OCI-LY7 (cell line): ENCODE results near the gene USP15. TPM values are rescaled to one million over a fixed set of nuclear protein-coding genes. Genes with fewer than 3 reads are reported as not detected.
"Not testable (repeated sequence)": the region's sequence is repeated elsewhere in the genome, so short reads cannot be mapped to it uniquely, and the experiment has no call there.

Experiments used
- BruUV-seq: library from RNA; stranded (reverse); fragments of 400-500 nt; replicated peaks from 2 replicates; lab custom pipeline; 2021; lab: Mats Ljungman, UMichigan
- CTCF ChIA-PET: fragments of 300-600 bp; sonication (Branson Sonifier 250); formaldehyde crosslinking; loops from one replicate; lab custom pipeline; 2022; ENCODE audit warnings: antibody characterized with exemption; ENCODE audit not compliant: unreplicated experiment; lab: Charles Lee
- POLR2A ChIA-PET: fragments of 300-600 bp; sonication (Branson Sonifier 250); formaldehyde crosslinking; loops from one replicate; lab custom pipeline; 2022; ENCODE audit warnings: antibody characterized with exemption; lab: Charles Lee
- DNase-seq: peaks from one replicate; pipeline ENCODE4 v3.0.0-alpha.2; 2015; ENCODE audit warnings: low spot score
- H2AFZ ChIP-seq: fragments of 200-600 bp; sonication (generic), shearing (Covaris generic); 2 replicates; pipeline ENCODE4 v1.6.1; 2014; ENCODE audit warnings: mild to moderate bottlenecking, antibody characterized with exemption, low read length, moderate library complexity
- H3K27ac ChIP-seq: fragments of 200-600 bp; sonication (generic); 2 replicates; pipeline ENCODE4 v1.5.1; 2014; ENCODE audit warnings: mixed run types, low read depth, mild to moderate bottlenecking, moderate library complexity, low read length, inconsistent platforms; ENCODE audit not compliant: poor library complexity, severe bottlenecking
- H3K36me3 ChIP-seq: fragments of 200-600 bp; sonication (generic); 2 replicates; pipeline ENCODE4 v1.6.1; 2014; ENCODE audit warnings: mild to moderate bottlenecking, antibody characterized with exemption, low read length, moderate library complexity, mixed read lengths; ENCODE audit not compliant: insufficient read depth
- H3K4me1 ChIP-seq: fragments of 200-600 bp; sonication (generic); 2 replicates; pipeline ENCODE4 v1.5.1; 2014; ENCODE audit warnings: mild to moderate bottlenecking, low read length; ENCODE audit not compliant: insufficient read depth, poor library complexity, severe bottlenecking
- H3K4me2 ChIP-seq: fragments of 200-600 bp; sonication (generic); 2 replicates; pipeline ENCODE4 v1.6.1; 2014; ENCODE audit warnings: mild to moderate bottlenecking, low read length
- H3K4me3 ChIP-seq: fragments of 200-600 bp; sonication (generic); 2 replicates; pipeline ENCODE4 v1.5.1; 2014; ENCODE audit warnings: mild to moderate bottlenecking, low read depth, low read length; ENCODE audit not compliant: poor library complexity, severe bottlenecking
- H3K79me2 ChIP-seq: fragments of 200-600 bp; sonication (generic); 2 replicates; pipeline ENCODE4 v1.6.1; 2016; ENCODE audit warnings: low read depth, mild to moderate bottlenecking, low read length, moderate library complexity, mixed read lengths; ENCODE audit not compliant: insufficient read depth
- H3K9me2 ChIP-seq: fragments of 200-600 bp; sonication (generic); 2 replicates; pipeline ENCODE4 v1.6.1; 2016; ENCODE audit warnings: mild to moderate bottlenecking, low read length, mixed read lengths; ENCODE audit not compliant: insufficient read depth
- H3K9me3 ChIP-seq: fragments of 200-600 bp; sonication (generic); 2 replicates; pipeline ENCODE4 v1.6.1; 2014; ENCODE audit warnings: mild to moderate bottlenecking, mixed run types, low read length, mixed read lengths
- H4K20me1 ChIP-seq: fragments of 200-600 bp; sonication (generic); 2 replicates; pipeline ENCODE4 v1.6.1; 2014; ENCODE audit warnings: mild to moderate bottlenecking, antibody characterized with exemption, low read length, moderate library complexity, mixed read lengths; ENCODE audit not compliant: insufficient read depth
- CTCF ChIP-seq: fragments of 200-600 bp; sonication (generic); conservative IDR thresholded peaks from 2 replicates; pipeline ENCODE4 v1.5.1; 2014; ENCODE audit warnings: mild to moderate bottlenecking, antibody characterized with exemption, low read length, moderate library complexity, mixed read lengths
- EZH2phosphoT487 ChIP-seq: fragments of 200-600 bp; sonication (generic); IDR thresholded peaks from 2 replicates; pipeline ENCODE4 v1.6.1; 2018; ENCODE audit warnings: low read depth, borderline replicate concordance, mild to moderate bottlenecking, mixed run types, antibody characterized with exemption, low read length, moderate library complexity, mixed read lengths
- intact Hi-C: fragments of 100-400 bp; cut with micrococcal nuclease; formaldehyde crosslinking; loops from one replicate; pipeline ENCODE4 v1.10.0; 2022; ENCODE audit not compliant: unreplicated experiment
- total RNA-seq, 2 experiments: library from RNA; depleted of rRNA in 1 of 2; stranded (reverse); fragments of >200 nt in 1 of 2; shearing (Covaris generic) in 1 of 2; gene quantifications; 2 replicates each; pipeline ENCODE4 v1.2.3, GENCODE V29; 2014 to 2022

USP15 gene
- total RNA-seq, 2 experiments from 2014 or later, result 43.3 to 62.8 TPM

GRCh38 chr12:62335796-62336195, 75.6 kb downstream of the USP15 start:
- H3K4me3 ChIP-seq, result no peak overlapping the region
- no peak for DNase-seq
- intact Hi-C loops, result no loop called here
- no peaks in the 10 kb centered on the region for H4K20me1 ChIP-seq
- H3K9me3 ChIP-seq, result peaks cover 11% of the 10 kb centered on the region; the same call in 1 of the 2 replicates
- POLR2A ChIA-PET, result interaction anchor here (0.7 to 0.9 kb wide), 3 partner anchors 15 to 111 kb away, joined by 3 to 4 read pairs (median 4); no protein-coding TSS in a partner anchor
- no peaks in the 10 kb centered on the region for H3K4me1 ChIP-seq
- no peak for TF ChIP-seq CTCF
- no peak for TF ChIP-seq EZH2phosphoT487
- H3K9me2 ChIP-seq, result no peaks in the 10 kb centered on the region
- no peaks in the 10 kb centered on the region for H3K79me2 ChIP-seq
- CTCF ChIA-PET, result no interaction called here
- no peak overlapping the region for H3K4me2 ChIP-seq
- H3K36me3 ChIP-seq, result peaks cover 22% of the 10 kb centered on the region
- BruUV-seq, result no TSS peak
- H2AFZ ChIP-seq, result no peak overlapping the region
- no peak overlapping the region for H3K27ac ChIP-seq

GRCh38 chr12:62337643-62338042, 77.4 kb downstream of the USP15 start:
- BruUV-seq, H4K20me1 ChIP-seq, H3K4me2 ChIP-seq, intact Hi-C loops, H3K4me1 ChIP-seq, H3K4me3 ChIP-seq, H3K9me2 ChIP-seq, H3K79me2 ChIP-seq, H3K27ac ChIP-seq, H2AFZ ChIP-seq, DNase-seq, CTCF ChIA-PET, POLR2A ChIA-PET: not testable (repeated sequence)
- H3K9me3 ChIP-seq, result peaks cover 11% of the 10 kb centered on the region; the same call in 1 of the 2 replicates
- H3K36me3 ChIP-seq, result peaks cover 22% of the 10 kb centered on the region

- H3K9me3 ChIP-seq, H4K20me1 ChIP-seq, H3K27ac ChIP-seq, H3K9me2 ChIP-seq, H3K4me1 ChIP-seq, CTCF ChIA-PET, BruUV-seq, H3K79me2 ChIP-seq, intact Hi-C loops, H3K4me3 ChIP-seq, H2AFZ ChIP-seq, H3K4me2 ChIP-seq, DNase-seq, POLR2A ChIA-PET: not testable (repeated sequence)
- peaks cover 24% of the 10 kb centered on the region for H3K36me3 ChIP-seq
Measured at GRCh38 chr12:62342614-62343303, 82.6 kb downstream of the USP15 start.

- H3K79me2 ChIP-seq, H4K20me1 ChIP-seq, intact Hi-C loops, DNase-seq, H3K9me3 ChIP-seq, H3K4me3 ChIP-seq, H2AFZ ChIP-seq, BruUV-seq, POLR2A ChIA-PET, H3K27ac ChIP-seq, H3K4me2 ChIP-seq, CTCF ChIA-PET, H3K4me1 ChIP-seq, H3K9me2 ChIP-seq: not testable (repeated sequence)
- H3K36me3 ChIP-seq, result peaks cover 24% of the 10 kb centered on the region
Measured at GRCh38 chr12:62343304-62344120, 83.3 kb downstream of the USP15 start.

- CTCF ChIA-PET, H3K4me2 ChIP-seq, H3K9me2 ChIP-seq, H3K27ac ChIP-seq, BruUV-seq, H4K20me1 ChIP-seq, POLR2A ChIA-PET, H3K79me2 ChIP-seq, H2AFZ ChIP-seq, intact Hi-C loops, H3K9me3 ChIP-seq, DNase-seq, H3K4me3 ChIP-seq, H3K4me1 ChIP-seq: not testable (repeated sequence)
- H3K36me3 ChIP-seq, result peaks cover 24% of the 10 kb centered on the region
Measured at GRCh38 chr12:62344731-62345556, 84.7 kb downstream of the USP15 start.
